SK-N-SH (cell line): ENCODE measurements around the gene PSME4.

Experiments
- NRF1 ChIP-seq: IDR thresholded peaks from 2 replicates; pipeline ENCODE4 v1.6.1; 2012; ENCODE audit warnings: low read depth, mild to moderate bottlenecking, low read length
- POLR2AphosphoS5 ChIP-seq: IDR thresholded peaks from 2 replicates; pipeline ENCODE4 v1.6.1; 2012; ENCODE audit warnings: low read depth, low read length
- RAD21 ChIP-seq: IDR thresholded peaks from 2 replicates; pipeline ENCODE4 v1.6.1; 2012; ENCODE audit warnings: mild to moderate bottlenecking, low read length
- RFX5 ChIP-seq: IDR thresholded peaks from 2 replicates; pipeline ENCODE4 v1.6.1; 2012; ENCODE audit warnings: mild to moderate bottlenecking, improper control_type of control experiment, low read length
- TF ChIP-seq, protein P1 (sequence below): fragments of 200-600 bp; sonication (generic); IDR thresholded peaks from 2 replicates; pipeline ENCODE4 v1.6.1; 2017; ENCODE audit warnings: antibody characterized with exemption, mild to moderate bottlenecking, moderate library complexity

DNA sequence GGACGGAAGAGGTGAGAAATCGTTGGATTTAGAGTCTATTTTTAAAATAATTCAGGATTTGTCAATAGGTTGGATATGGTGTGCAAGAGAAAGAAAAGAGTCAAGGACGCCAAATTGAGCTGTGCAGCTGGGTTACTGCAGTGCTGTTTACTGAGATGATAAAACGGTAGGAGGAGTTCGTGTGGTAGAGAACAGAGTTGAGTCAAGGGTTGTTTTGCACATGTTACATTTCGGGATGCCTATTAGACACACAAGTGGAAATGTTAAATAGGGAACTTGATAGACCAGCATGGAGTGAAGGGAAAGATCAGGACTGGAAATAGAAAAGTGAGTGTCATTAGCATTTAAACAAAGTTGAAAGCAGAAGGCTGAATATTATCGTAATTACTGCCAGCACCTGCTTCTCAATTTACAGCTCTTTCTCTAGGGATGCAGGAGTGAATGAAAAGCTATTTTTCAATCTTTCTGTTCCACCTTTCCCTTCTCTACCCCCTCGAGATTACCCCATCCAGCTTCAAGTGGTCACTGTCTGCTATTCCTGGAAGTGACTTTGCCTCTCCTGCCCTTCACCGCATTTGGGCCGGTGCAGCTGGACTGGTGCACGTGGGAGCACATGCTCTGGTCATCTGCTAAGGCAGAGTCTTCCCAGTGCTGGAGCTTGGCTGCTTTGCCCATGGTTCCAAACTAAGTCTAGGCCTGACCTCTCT lies 141.4 kb downstream of the PSME4 start:
- TF ChIP-seq, protein P1, sequence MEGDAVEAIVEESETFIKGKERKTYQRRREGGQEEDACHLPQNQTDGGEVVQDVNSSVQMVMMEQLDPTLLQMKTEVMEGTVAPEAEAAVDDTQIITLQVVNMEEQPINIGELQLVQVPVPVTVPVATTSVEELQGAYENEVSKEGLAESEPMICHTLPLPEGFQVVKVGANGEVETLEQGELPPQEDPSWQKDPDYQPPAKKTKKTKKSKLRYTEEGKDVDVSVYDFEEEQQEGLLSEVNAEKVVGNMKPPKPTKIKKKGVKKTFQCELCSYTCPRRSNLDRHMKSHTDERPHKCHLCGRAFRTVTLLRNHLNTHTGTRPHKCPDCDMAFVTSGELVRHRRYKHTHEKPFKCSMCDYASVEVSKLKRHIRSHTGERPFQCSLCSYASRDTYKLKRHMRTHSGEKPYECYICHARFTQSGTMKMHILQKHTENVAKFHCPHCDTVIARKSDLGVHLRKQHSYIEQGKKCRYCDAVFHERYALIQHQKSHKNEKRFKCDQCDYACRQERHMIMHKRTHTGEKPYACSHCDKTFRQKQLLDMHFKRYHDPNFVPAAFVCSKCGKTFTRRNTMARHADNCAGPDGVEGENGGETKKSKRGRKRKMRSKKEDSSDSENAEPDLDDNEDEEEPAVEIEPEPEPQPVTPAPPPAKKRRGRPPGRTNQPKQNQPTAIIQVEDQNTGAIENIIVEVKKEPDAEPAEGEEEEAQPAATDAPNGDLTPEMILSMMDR, result no peak
- TF ChIP-seq POLR2AphosphoS5 (no peak), RFX5 (no peak), NRF1 (no peak), RAD21 (no peak)
